ENCODE results near the gene CPXM2.

The CPXM2 gene

GRCh38 chr10:123891144-123892071 is at the start of gene CPXM2:
Gene CPXM2 (minus strand): TSS chr10:123891807. CDS start chr10:123891659, 148 bp downstream.
- H3K27me3 Mint-ChIP-seq: peaks cover 46% of the 10 kb centered on the region
- DNase-seq: no peak
- no peaks in the 10 kb centered on the region for H3K9me3 Mint-ChIP-seq
- H3K4me1 Mint-ChIP-seq: no peaks in the 10 kb centered on the region
- no peak within 1 kb of the TSS for H3K4me3 Mint-ChIP-seq
- ATAC-seq: peak; percentile 33
- H3K27ac Mint-ChIP-seq: no peak within 1 kb of the TSS

GRCh38 chr10:123939591-123939990 is 48.0 kb upstream of the CPXM2 start:
- Mint-ChIP-seq H3K27ac (no peak overlapping the region), H3K27me3 (peaks cover 14% of the 10 kb centered on the region), H3K4me3 (no peak overlapping the region), H3K9me3 (peaks cover 6 to 12% of the 10 kb centered on the region in 2 donors), H3K4me1 (peaks cover 5% of the 10 kb centered on the region)
- ATAC-seq: no peak
- DNase-seq: no peak

- no peak for ATAC-seq
- H3K4me1 Mint-ChIP-seq: peaks cover 6% of the 10 kb centered on the region
- no peak overlapping the region for H3K4me3 Mint-ChIP-seq
- peak overlapping the region in 1 of 2 donors; percentile 30 for H3K27ac Mint-ChIP-seq
- peaks cover 14% of the 10 kb centered on the region for H3K27me3 Mint-ChIP-seq
- DNase-seq: no peak
- peaks cover 6 to 18% of the 10 kb centered on the region in 2 donors for H3K9me3 Mint-ChIP-seq
Observed at GRCh38 chr10:123938890-123939289, 47.3 kb upstream of the CPXM2 start.

GRCh38 chr10:123936426-123936825 is 44.8 kb upstream of the CPXM2 start:
- no peak for ATAC-seq
- Mint-ChIP-seq H3K27ac (no peak overlapping the region), H3K9me3 (peaks cover 18 to 34% of the 10 kb centered on the region in 2 donors), H3K4me1 (peaks cover 6% of the 10 kb centered on the region), H3K4me3 (no peak overlapping the region), H3K27me3 (peaks cover 14% of the 10 kb centered on the region)
- DNase-seq: no peak

GRCh38 chr10:123935680-123936079 is 44.1 kb upstream of the CPXM2 start:
- peaks cover 6% of the 10 kb centered on the region for H3K4me1 Mint-ChIP-seq
- DNase-seq (no peak), ATAC-seq (no peak)
- H3K27ac Mint-ChIP-seq: no peak overlapping the region
- H3K4me3 Mint-ChIP-seq: no peak overlapping the region
- peaks cover 25 to 41% of the 10 kb centered on the region in 2 donors for H3K9me3 Mint-ChIP-seq
- peaks cover 14% of the 10 kb centered on the region for H3K27me3 Mint-ChIP-seq

- ATAC-seq: no peak
- Mint-ChIP-seq H3K4me1 (peaks cover 6% of the 10 kb centered on the region), H3K27me3 (peaks cover 14% of the 10 kb centered on the region), H3K4me3 (no peak overlapping the region), H3K9me3 (peaks cover 26 to 50% of the 10 kb centered on the region in 2 donors), H3K27ac (peak overlapping the region in 1 of 2 donors; percentile 7)
- DNase-seq: no peak
Observed at GRCh38 chr10:123934846-123935245, 43.2 kb upstream of the CPXM2 start.

- H3K27me3 Mint-ChIP-seq: peaks cover 13% of the 10 kb centered on the region
- DNase-seq: no peak
- H3K4me1 Mint-ChIP-seq: peaks cover 17% of the 10 kb centered on the region
- H3K27ac Mint-ChIP-seq: no peak overlapping the region
- H3K9me3 Mint-ChIP-seq: peaks cover 29 to 64% of the 10 kb centered on the region in 2 donors
- H3K4me3 Mint-ChIP-seq: no peak overlapping the region
- no peak for ATAC-seq
Observed at GRCh38 chr10:123930340-123931001, 38.9 kb upstream of the CPXM2 start.

- Mint-ChIP-seq H3K4me3 (no peak overlapping the region), H3K9me3 (peaks cover 29 to 60% of the 10 kb centered on the region in 2 donors), H3K27ac (no peak overlapping the region), H3K27me3 (peaks cover 13% of the 10 kb centered on the region), H3K4me1 (peaks cover 14% of the 10 kb centered on the region)
- ATAC-seq (no peak), DNase-seq (no peak)
Observed at GRCh38 chr10:123929791-123930190, 38.2 kb upstream of the CPXM2 start.

GRCh38 chr10:123928427-123928826 is 36.8 kb upstream of the CPXM2 start:
- no peak for ATAC-seq
- H3K27me3 Mint-ChIP-seq: peaks cover 13% of the 10 kb centered on the region
- DNase-seq: no peak
- H3K9me3 Mint-ChIP-seq: peaks cover 29 to 52% of the 10 kb centered on the region in 2 donors
- H3K4me3 Mint-ChIP-seq: no peak overlapping the region
- peaks cover 11% of the 10 kb centered on the region for H3K4me1 Mint-ChIP-seq
- no peak overlapping the region for H3K27ac Mint-ChIP-seq

GRCh38 chr10:123926401-123927264 is 35.0 kb upstream of the CPXM2 start:
- H3K4me1 Mint-ChIP-seq: peaks cover 11% of the 10 kb centered on the region
- H3K9me3 Mint-ChIP-seq: peaks cover 19 to 39% of the 10 kb centered on the region in 2 donors
- ATAC-seq: peak; percentile 59
- no peak for DNase-seq
- H3K4me3 Mint-ChIP-seq: no peak overlapping the region
- peak overlapping the region in 1 of 2 donors; percentile 27 for H3K27ac Mint-ChIP-seq
- peaks cover 19% of the 10 kb centered on the region for H3K27me3 Mint-ChIP-seq

GRCh38 chr10:123922126-123922525 is 30.5 kb upstream of the CPXM2 start:
- no peak overlapping the region for H3K27ac Mint-ChIP-seq
- H3K4me1 Mint-ChIP-seq: peaks cover 9% of the 10 kb centered on the region
- H3K4me3 Mint-ChIP-seq: no peak overlapping the region
- peaks cover 14% of the 10 kb centered on the region for H3K27me3 Mint-ChIP-seq
- H3K9me3 Mint-ChIP-seq: peaks cover 11 to 21% of the 10 kb centered on the region in 2 donors
- no peak for ATAC-seq
- no peak for DNase-seq

GRCh38 chr10:123916775-123917174 is 25.2 kb upstream of the CPXM2 start:
- Mint-ChIP-seq H3K27ac (no peak overlapping the region), H3K27me3 (peaks cover 24% of the 10 kb centered on the region), H3K4me1 (no peaks in the 10 kb centered on the region), H3K4me3 (no peak overlapping the region), H3K9me3 (peaks cover 6 to 14% of the 10 kb centered on the region in 2 donors)
- DNase-seq (no peak), ATAC-seq (no peak)

GRCh38 chr10:123913688-123914268 is 22.2 kb upstream of the CPXM2 start:
- Mint-ChIP-seq H3K27me3 (peaks cover 50% of the 10 kb centered on the region), H3K4me3 (no peak overlapping the region), H3K4me1 (no peaks in the 10 kb centered on the region), H3K9me3 (peaks cover 0 to 8% of the 10 kb centered on the region in 2 donors), H3K27ac (no peak overlapping the region)
- ATAC-seq: no peak
- DNase-seq: no peak

- no peak overlapping the region for H3K27ac Mint-ChIP-seq
- peaks cover 59% of the 10 kb centered on the region for H3K27me3 Mint-ChIP-seq
- no peak for DNase-seq
- ATAC-seq: no peak
- H3K4me1 Mint-ChIP-seq: no peaks in the 10 kb centered on the region
- H3K9me3 Mint-ChIP-seq: peaks cover 0 to 7% of the 10 kb centered on the region in 2 donors
- H3K4me3 Mint-ChIP-seq: no peak overlapping the region
Observed at GRCh38 chr10:123912871-123913270, 21.3 kb upstream of the CPXM2 start.

- no peak overlapping the region for H3K27ac Mint-ChIP-seq
- no peak for ATAC-seq
- H3K9me3 Mint-ChIP-seq: peaks cover 0 to 7% of the 10 kb centered on the region in 2 donors
- H3K27me3 Mint-ChIP-seq: peaks cover 63% of the 10 kb centered on the region
- DNase-seq: no peak
- no peak overlapping the region for H3K4me3 Mint-ChIP-seq
- H3K4me1 Mint-ChIP-seq: no peaks in the 10 kb centered on the region
Observed at GRCh38 chr10:123912466-123912865, 20.9 kb upstream of the CPXM2 start.

All from stimulated activated naive CD8-positive, alpha-beta T cell treated with anti-CD3 and anti-CD28 coated beads, Interleukin-15, amount 100 ng/mL, for 72 hours (primary cell).